Astrocyte of the spinal cord (primary cell): ENCODE data around the gene GRPEL1.

ENCODE experiments used
- DNase-seq: peaks from one replicate; pipeline ENCODE4 v3.0.0; 2011; ENCODE audit warnings: low read depth, low spot score
- H3K4me3 ChIP-seq: 2 replicates; pipeline ENCODE4 v1.5.1; 2011; ENCODE audit warnings: low read depth, mild to moderate bottlenecking, low read length, moderate library complexity
- in situ Hi-C: cut with HindIII; loops from 2 replicates; pipeline ENCODE4 v1.10.0; 2017; ENCODE audit warnings: low sequenced_read_pairs
- TF ChIP-seq, protein P1 (sequence below): IDR thresholded peaks from 2 replicates; pipeline ENCODE4 v1.5.1; 2012; ENCODE audit warnings: low read depth, mild to moderate bottlenecking, low read length, inconsistent platforms

Gene GRPEL1

DNA sequence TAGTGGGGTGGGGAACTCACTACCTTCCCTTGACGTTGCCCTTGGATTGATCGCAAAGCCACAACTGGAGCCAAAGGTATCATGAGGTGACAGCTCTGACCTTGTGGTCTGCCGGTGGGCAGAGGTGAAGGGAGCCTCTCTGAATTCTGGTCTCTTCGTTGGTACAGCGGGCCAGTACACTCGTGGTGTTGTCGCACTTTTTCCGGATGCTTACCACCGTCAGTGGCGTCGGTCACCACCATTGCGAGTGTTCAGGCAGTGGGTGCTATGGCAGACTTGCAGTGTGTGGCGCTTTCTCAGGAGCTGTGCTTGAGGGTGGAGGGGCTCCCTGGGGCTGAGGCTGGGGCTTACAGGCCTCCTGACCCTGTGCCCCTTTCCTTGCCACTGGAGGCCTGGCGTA is 5.2 kb upstream of the GRPEL1 start:
- TF ChIP-seq, protein P1, sequence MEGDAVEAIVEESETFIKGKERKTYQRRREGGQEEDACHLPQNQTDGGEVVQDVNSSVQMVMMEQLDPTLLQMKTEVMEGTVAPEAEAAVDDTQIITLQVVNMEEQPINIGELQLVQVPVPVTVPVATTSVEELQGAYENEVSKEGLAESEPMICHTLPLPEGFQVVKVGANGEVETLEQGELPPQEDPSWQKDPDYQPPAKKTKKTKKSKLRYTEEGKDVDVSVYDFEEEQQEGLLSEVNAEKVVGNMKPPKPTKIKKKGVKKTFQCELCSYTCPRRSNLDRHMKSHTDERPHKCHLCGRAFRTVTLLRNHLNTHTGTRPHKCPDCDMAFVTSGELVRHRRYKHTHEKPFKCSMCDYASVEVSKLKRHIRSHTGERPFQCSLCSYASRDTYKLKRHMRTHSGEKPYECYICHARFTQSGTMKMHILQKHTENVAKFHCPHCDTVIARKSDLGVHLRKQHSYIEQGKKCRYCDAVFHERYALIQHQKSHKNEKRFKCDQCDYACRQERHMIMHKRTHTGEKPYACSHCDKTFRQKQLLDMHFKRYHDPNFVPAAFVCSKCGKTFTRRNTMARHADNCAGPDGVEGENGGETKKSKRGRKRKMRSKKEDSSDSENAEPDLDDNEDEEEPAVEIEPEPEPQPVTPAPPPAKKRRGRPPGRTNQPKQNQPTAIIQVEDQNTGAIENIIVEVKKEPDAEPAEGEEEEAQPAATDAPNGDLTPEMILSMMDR: no peak
- DNase-seq: no peak
- in situ Hi-C loops: no loop called here
- H3K4me3 ChIP-seq: no peak overlapping the region

DNA sequence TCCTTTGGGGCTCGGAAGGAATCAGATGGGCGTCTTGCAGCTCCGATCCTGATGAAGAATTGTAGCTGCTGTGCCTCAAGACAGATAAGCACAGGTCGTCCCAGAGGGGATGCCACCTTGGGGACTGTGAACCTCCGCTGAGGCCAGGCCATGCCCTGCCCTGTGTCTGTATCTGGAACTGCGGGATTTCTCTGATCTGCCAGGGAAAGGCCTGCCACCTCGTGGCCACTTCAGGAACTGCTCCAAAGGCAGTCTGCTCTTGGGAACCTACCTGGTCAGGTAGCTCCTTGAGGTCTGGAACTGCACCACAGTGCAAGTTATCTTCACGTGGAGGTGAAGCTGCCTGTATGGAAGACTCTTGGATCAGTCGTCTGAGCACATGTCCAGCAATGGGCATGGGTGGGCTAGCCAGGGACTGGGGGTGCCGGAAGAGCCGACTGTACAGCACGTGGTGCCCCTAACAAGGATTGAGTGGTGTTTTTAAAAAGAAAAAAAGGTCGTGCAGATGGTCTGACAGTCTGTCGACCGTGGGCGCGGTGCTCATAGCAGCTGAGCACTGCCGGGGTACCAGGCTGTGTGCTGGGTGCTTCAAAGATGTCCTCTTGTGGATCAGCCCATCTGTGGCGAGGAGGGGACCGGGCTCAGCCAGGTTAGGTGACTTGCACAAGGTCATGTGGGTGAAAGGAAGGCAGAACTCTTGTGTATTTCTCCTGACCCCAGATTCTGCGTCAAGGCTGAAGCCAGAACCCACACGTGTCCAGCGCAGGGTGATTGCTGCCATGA is 3.1 kb upstream of the GRPEL1 start:
- in situ Hi-C loops: no loop called here
- TF ChIP-seq, protein P1: peak; percentile 99
- peak; percentile 64 for DNase-seq
- H3K4me3 ChIP-seq: no peak overlapping the region

- in situ Hi-C loops: no loop called here
- TF ChIP-seq, protein P1: no peak
- peak overlapping the region; percentile 80 for H3K4me3 ChIP-seq
- peak; percentile 9 for DNase-seq
These were observed 1.0 kb upstream of the GRPEL1 start for GRCh38 chr4:7068883-7069282.

- in situ Hi-C loops: no loop called here
- peak overlapping the region; percentile 80 for H3K4me3 ChIP-seq
- TF ChIP-seq, protein P1: peak; percentile 6
- no peak for DNase-seq
These were observed 497 bp upstream of the GRPEL1 start for GRCh38 chr4:7068279-7068842.

DNA sequence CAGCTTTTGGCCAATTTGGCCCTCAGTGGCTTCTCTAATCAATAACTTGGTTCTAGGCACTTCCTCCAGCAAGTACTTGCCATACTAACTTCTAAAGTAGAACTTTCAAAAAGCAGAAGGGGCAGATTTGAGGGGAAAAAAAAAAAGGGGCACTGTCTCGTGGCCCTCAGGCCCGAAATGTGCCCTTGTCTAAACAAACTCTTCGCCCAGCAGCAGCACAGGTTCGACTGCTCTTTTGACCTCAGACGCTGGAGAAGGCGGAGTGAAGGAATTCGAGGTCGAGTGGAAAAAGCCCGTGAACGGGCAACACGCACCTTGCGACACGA is 775 bp downstream of the GRPEL1 start:
- in situ Hi-C loops: no loop called here
- TF ChIP-seq, protein P1: no peak
- DNase-seq: no peak
- H3K4me3 ChIP-seq: peak overlapping the region; percentile 80

GRCh38 chr4:7066493-7066892 is 1.4 kb downstream of the GRPEL1 start:
- no peak for DNase-seq
- in situ Hi-C loops: no loop called here
- H3K4me3 ChIP-seq: peak overlapping the region; percentile 80
- TF ChIP-seq, protein P1: no peak
